HS-27A (cell line): ENCODE results near the gene TIMP3.
"Not testable (repeated sequence)": the region's sequence is repeated elsewhere in the genome, so short reads cannot be mapped to it uniquely, and the experiment has no call there.

Source experiments
- DNase-seq: peaks from one replicate; pipeline ENCODE4 v3.0.0-alpha.2; 2012; ENCODE audit warnings: low read depth, missing footprints

TIMP3 gene

DNA sequence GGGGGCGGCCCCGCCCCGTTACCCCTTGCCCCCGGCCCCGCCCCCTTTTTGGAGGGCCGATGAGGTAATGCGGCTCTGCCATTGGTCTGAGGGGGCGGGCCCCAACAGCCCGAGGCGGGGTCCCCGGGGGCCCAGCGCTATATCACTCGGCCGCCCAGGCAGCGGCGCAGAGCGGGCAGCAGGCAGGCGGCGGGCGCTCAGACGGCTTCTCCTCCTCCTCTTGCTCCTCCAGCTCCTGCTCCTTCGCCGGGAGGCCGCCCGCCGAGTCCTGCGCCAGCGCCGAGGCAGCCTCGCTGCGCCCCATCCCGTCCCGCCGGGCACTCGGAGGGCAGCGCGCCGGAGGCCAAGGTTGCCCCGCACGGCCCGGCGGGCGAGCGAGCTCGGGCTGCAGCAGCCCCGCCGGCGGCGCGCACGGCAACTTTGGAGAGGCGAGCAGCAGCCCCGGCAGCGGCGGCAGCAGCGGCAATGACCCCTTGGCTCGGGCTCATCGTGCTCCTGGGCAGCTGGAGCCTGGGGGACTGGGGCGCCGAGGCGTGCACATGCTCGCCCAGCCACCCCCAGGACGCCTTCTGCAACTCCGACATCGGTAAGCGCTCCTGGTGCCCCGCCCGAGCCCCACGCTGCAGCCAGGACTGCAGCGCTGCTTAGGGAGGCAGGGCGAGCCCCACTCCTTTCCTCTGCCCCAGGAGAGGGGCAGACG is at the start of gene TIMP3:
Gene TIMP3 (plus strand): TSS at position 169 of the 700 bp plus-strand sequence. CDS start 297 bp downstream, at position 466.
- no peak for DNase-seq

DNA sequence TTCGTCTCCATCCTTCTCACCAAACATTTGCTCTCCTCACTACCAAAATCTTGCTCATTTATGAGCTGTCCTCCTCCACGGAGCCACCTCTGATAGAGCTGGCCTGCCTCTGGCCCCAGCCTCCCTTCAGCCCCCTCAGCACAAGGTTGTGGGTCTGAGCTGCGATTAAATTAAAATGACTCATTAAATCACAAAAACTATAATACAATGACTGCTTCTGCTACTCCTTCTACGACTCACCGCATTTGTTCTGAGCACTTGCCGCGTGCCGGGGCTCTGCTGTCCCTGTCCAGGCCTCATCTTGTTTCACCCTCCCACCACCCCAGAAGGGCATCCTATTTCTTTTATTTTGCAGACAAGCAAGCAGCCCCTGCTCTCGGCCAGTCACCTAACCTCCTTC is 49.2 kb upstream of the TIMP3 start:
- no peak for DNase-seq

DNA sequence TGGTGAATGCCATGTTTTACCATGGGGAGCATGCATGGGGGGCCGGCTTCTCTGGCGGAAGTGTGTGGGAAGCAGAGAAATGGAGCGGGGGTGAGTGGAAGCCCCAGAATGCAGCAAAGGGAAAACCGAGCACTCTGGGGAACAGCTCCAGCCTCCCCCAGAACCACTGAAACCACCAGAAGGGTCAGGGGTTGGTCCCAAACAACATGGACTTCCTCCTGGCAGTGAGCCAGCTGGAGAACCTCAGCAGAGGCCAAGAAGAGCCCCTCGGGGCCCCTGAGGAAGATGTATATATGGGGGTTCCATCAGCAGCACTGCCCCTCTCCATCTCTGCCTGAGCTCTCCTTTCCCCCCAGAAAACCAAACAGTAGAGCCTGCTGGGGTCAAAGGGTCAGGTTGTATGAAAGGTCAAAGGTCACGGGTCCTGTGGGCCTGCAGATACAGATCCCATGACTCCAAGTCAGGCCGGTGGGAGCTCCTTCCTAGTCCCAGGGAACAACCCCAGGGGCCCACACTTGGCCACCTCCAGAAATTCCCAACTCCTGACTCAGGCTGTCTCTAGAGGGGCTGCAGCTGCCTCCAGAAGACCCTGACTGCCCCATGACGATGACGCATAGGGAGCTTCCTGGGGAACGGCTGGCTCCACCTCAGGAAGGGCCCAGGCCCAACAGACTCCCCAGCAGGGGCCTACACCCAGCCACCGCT is 48.5 kb upstream of the TIMP3 start:
- peak; percentile 35 for DNase-seq

DNA sequence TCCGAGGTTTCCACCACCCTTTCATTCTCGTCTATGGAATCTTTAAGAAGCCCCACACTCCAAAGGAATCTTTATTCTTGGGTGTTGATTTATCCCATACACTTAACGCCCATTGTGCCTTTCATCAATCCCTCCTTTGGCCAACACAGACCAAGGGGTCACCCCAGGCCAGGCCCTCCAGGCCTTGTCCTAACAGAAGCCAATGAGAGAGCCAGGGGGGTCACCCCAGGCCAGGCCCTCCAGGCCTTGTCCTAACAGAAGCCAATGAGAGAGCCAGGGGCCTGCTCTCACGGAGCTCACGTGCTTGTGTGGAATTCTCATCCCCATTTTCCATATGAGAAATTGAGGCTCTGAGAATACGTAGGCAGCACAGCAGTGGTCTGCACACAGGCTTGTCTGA is 47.9 kb upstream of the TIMP3 start:
- DNase-seq = no peak

DNA sequence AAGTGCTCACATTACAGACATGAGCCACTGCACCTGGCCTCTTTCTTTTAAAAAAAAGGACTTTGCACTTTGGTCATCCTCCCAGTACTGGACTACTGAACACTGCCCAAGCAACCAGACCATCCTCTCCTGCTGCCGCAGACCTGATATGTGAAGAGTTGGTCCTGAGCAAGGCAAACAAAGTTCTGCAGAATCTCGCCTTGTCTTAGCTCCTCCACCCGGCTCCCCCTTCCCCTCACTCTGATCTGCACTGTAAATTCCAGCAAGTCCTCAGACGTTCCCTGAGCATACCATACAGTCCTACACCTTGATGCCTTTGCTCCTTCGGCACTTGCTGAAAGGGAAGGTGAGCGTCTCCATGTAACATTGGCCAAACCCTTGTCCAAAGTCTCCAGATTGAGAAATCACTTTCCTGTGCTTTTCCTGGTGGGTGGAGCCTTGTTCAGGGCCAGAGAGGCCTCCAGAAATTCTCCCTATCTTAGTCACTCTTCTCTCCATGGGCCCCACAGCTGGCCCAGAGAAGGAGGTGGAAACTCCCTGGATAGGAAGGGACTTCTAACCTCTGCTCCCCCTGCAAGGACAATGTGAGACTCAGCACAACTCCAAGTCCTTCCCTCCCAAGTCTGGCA is 47.0 kb upstream of the TIMP3 start:
- peak; percentile 26 for DNase-seq

DNA sequence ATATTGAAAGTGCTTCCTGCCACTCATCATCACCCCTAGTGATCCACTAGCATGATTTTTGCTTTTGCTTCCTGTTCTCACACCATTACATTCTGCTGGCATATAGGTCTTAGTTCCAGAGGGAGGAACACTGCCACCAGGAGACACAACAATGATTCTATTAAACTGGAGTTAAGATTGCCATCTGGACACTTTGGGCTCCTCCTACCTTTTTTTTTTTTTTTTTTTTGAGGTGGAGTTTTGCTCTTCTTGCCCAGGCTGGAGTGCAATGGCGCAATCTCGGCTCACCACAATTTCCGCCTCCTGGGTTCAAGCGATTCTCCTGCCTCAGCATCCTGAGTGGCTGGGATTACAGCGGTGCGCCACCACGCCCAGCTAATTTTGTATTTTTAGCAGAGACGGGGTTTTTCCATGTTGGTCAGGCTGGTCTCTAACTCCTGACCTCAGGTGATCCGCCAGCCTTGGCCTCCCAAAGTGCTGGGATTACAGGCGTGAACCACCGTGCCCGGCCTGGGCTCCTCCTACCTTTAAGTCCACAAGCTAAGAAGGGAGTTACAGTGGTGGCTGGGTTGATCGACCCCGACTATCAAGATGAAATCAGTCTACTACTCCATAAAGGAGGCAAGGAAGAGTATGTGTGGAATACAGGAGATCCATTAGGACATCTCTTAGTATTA is 44.3 kb upstream of the TIMP3 start:
- not testable (repeated sequence) for DNase-seq

DNA sequence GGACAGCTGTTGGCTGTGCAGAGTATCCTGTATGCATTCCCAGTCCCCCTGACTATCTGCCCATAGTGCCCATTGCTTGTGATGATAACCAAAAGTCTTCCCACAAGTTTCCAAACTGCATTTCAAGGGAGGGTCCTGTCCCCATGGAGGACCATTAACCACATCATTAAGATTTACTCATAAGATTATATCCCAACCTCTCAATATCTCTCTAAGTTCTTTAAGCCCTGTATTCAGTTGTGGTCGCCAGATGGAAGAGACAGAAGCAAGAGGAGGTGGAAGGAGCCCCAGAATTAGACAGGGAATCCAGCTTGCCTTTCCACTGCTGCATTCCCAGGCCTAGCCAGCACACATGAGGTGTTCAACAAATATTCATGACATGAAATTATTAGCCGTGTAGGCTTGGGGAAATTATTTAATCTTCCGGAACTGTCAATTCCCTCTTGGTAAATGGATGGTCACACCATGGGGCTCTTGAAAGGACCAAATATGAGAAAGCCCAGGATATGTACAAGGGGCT is 42.6 kb upstream of the TIMP3 start:
- DNase-seq = no peak

DNA sequence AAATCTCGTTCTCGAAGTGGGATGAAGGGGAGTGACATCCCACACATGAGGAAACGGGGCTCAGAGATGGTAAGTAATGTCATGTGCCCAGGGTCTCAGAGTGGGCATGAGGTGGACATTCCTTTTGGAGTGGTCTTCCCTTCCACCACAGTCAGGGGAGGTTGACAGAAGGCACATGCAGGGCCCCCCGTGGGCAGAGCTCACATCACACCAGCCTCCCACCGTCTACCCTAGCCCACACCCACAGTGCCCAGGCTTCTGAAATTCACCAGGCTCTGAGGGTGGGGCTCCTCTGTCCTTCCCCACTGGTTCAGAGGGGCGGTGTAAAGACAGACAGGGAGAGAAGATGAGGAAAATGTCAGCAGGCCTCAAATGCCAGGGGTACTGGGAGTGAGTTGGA is 41.1 kb upstream of the TIMP3 start:
- no peak for DNase-seq

DNA sequence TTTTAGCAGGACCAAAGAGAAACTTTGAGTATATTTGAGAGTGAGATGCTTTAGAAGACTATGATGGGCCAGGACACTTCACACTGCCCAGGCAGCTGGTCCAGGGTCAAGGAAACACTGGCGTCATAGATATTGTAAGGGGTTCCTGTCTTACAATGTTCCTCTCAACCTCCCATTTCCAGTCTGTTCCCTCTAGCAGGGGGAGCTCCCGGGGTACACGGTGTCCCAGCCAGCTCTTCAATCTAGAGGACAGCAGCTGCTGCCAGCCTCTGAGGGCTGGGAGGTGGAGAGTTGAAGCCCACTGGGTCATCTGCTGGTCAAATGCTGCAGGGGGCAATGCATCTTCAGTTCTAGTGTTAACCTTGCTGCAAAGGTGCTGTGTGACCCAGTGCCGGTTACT is 40.7 kb upstream of the TIMP3 start:
- no peak for DNase-seq

DNA sequence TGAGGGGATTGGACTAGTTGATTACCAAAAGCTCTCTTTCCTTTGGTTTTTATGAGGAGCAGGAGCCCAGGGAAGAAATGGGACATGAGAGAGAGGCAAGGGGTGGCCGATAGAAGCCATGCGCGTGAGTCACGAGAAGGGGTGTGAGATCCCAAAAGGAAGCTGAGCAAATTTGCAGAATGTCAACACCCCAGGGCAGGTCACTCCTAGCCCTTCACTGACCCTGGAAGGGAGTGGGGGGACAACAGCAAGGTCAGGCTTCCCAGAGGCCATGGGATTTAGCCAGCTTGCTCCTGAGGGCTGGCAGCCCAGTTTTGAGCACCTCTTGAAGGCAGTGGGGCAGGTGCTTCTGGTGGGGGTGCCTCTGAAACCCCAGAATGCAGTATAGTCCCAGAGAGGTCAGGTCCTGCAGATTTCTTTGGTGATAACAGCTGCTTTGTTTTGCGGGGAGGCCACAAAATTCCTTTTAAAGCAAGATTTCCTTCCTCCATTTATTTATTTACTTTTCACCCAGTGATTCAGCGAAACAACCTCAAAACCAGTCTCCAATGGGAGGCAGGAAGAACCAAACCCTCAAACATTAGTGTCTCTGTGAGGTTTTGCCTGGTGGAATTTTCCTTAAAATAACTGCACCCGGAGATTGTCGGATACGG is 40.1 kb upstream of the TIMP3 start:
- DNase-seq = peak; percentile 41

DNA sequence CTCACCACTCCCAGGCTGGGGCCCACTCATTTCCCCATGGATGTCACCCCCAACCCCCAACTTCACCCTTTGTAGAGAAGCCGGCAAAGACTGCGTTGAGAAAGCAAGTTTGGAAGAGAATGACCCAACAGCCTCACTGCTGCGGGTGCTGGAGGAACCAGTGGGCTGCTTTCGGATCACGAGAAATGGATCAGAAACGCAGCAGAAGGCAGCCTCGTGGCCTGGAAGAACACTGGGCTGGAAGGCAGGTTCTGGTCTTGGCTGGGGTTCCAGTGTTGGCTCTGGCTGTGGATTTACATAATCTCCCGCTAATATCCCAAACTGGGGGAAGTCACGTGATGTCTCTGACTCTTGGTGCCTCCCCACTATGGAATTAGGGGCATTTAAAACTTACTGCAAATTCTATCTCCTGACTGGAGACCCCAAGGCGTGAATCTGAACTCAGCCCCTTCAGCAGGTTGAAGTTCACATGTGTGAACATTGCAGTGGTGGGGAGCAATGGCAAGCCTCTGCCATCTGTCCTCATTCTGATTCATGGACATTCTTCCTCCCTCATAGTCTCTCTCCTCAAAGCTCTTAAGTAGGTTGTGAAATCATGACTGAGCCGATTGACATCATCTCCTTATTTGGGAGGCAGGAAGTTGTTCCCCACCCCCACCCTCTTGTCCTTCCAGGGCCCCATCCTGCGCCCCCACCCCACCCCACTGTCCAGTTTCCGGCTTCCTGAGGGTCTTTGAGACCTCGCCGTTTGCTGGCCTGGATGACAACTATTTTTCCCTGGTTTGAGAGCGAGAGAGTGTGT is 37.0 kb upstream of the TIMP3 start:
- no peak for DNase-seq

DNA sequence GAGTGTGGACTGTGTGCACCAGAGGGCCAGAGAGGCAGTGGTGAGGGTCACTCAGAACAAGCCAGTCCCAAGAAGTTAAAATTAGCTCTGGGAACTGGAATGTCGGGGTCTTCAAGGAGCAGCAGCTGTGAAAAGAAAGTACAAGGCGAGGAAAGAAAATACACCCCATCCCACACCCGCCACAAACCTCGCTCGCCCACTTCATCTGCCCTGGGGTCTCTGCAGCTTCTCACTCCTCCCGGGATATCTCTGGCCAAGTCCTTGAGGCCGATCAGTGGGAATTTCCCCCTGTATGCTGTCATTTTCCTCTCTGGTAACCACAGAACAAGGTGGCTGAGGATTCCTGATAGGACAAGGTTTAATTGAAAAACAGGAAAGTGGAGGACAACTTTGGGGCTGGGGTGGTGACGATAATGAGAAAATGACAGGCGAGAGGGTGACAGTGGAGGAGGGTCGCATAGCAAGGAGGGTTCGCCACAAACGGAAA is 36.3 kb upstream of the TIMP3 start:
- no peak for DNase-seq

DNA sequence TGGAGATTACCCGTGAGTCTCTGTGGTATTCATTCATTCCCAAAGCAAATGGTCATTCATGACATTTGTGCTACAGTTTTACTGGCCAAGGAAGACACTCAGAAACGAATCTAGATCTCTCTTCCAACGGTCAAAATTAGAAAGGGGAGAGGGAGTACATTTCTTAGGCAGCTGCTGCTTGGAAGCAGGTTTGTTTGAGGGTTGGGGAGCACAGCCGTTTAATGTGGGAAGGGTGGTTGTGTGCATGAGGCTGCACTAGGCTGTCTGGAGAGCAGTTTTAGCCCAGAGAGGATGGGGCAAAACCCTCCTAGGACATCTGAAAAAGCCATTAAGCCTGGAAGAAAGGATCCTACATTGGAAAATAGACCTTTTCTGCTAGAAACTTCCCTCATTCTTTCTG is 29.7 kb upstream of the TIMP3 start:
- DNase-seq = no peak

DNA sequence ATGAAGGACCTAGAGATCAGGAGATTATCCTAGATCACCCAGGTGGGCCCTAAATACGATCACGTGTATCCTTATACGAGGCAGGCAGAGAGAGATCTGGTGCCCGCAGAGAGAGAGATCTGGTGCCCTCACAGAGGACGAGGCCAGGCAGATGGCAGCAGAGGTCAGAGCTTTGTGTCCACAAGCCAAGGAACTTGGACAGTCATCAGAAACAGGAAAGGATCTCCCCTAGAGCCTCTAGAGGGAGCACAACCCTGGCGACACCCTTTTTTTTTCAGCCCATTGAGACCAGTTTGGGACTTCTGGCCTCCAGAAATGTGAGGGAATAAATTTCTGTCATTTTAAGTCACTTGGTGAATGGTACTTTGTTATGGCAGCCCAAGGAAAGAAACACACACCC is 25.5 kb upstream of the TIMP3 start:
- no peak for DNase-seq

DNA sequence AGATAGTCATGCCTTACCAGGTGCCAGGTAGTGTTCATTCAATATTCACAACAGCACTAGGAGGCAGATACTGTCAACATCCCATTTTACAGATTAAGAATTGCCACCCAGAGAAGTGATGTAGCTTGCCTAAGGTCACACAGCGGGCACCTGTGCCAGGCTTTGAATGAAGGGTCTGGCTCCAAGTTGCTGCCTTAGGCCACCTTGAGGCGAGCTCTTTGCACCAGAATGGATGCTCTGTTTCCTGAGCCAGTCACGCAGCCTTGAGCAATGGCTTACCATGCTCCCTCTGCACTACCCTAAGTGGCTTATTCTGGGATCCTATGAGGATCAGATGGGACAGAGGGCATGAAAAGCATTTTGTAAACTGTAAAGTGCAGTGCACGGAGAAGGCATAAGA is 25.1 kb upstream of the TIMP3 start:
- no peak for DNase-seq

DNA sequence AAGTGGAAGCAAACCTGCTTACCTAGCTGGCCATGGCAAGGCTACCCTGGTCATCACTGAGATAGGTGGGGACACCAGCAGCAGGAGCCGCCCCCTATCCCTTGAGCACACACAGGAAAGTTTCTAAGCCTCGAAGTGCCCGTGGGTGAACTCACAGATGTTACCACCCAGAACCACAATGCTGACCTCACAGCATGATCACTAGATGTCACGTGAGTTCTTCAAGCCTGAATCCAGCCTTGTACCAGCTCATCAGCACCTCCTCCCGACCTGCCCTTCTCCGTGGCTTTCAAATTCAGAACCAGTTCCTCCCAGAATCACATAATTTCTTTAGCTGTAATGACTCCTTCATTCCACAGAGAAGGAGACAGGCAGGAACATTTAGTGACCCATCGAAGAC is 24.7 kb upstream of the TIMP3 start:
- no peak for DNase-seq

DNA sequence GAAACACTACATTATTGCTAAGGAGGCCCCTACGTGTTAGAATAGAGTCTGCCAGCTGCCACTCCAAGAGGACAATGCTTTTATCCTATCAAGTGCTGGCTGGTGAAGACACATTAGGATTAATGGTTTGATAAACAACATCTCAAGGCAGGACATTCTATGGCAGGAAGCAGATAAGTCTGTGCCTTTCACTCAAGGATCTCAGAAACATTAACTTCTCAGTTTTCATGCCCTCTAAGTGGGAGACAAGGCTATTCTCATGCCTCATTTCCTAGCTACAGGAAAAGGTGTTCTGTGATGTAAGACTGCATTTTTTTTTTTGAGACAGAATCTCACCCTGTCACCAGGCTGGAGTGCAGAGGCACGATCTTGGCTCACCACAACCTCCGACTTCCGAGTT is 23.5 kb upstream of the TIMP3 start:
- DNase-seq = no peak

DNA sequence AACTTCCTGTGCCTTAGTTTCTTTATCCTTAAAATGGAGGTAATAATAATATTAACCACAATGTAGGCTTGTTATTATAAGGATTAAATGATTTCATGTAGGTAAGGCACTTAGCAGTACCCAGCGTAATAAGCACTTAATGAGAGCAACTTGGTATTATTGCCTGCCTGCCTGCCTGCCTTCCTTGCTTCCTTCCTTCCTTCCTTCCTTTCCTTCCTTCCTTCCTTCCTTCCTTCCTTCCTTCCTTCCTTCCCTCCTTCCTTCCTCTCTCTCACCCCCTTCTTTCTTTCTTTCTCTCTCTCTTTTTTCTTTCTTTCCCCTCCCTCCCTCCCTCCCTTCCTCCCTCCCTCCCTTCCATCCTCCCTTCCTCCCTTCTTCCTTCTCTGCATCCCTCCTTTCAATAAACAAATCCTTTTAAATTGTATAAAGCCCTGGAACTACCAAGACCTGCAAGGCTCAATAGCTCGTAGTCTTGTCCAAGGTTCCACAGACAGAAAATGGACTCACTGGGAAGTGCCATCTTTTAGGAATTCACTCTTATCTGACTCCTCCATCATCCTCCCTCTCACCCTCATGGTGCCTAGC is 20.7 kb upstream of the TIMP3 start:
- DNase-seq = no peak

DNA sequence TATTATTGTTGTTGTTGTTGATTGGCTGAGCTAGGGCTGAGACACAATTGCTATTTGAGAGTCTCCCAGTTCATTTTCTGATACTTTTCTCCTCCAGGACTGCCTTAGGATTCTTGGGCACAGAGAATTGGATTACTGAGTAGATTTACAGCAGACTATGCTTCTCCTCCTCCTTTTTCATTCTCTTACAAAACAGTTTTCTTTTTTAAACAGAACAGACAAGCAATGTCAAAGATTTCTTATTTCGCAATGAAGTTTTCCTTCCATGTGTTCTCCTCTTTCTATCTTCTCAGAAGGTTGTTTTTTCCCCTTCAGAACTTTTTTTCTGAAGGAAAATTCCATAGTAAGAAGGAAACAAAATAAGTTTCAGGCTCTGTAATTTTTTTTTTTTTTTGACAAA is 19.8 kb upstream of the TIMP3 start:
- DNase-seq = no peak

DNA sequence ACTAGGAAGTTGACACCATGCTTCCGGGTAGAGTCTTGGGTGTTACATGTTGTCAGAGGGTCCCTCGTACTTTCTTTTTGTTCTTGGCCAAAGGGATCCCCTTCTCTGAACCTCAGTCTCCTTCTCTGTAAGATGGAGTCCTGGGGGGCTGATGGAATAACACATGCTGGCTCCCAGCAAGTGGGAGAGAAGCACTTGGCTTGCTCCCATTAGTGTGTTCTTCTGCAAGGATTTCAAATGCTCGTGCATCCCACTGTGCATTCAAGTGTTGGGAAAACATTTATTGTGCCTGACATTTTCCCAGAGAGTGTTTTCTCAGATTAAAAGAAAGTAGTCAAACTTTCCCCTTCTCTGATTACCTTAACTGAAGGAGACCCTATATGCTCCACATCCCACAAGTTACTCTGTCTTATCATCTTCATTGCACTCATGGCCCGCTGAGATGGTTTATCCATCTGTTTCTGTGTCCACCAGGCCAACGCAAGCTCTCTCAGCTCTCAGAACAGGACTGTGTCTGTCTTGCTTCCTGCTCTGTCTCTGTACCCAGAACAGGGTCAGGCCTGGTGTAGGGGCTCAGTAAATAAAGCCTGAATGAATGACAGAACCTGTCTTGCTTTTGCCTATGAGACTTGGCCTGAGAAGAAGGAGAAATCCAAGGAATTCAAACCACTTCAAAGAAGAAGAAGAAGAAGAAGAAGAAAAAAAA is 16.0 kb upstream of the TIMP3 start:
- DNase-seq = no peak
